IMR-90 (cell line): ENCODE measurements around the gene ABR. TPM values are rescaled to one million over a fixed set of nuclear protein-coding genes. Genes with fewer than 3 reads are reported as not detected.
A peak's percentile ranks its signal among the peaks of the same experiment; 100 is the strongest.

Experiments
- ATAC-seq: fragments of 200-7000 bp; cut with Tn5 transposase; 2 replicates; pipeline ENCODE4 v1.9.1; 2020; ENCODE audit warnings: low read depth, mild to moderate bottlenecking, moderate library complexity
- BruUV-seq: library from RNA; stranded (reverse); fragments of 400-500 nt; replicated peaks from 2 replicates; lab custom pipeline; 2021; lab: Mats Ljungman, UMichigan
- CTCF ChIA-PET: fragments of 300-600 bp; formaldehyde crosslinking; extraction: SDS; loops from one replicate; lab custom pipeline; 2021; ENCODE audit warnings: antibody characterized with exemption; lab: Yijun Ruan, JAX
- POLR2A ChIA-PET: fragments of 300-600 bp; sonication (Branson Sonifier 250); formaldehyde crosslinking; loops from one replicate; lab custom pipeline; 2022; ENCODE audit warnings: antibody characterized with exemption; ENCODE audit not compliant: unreplicated experiment; lab: Charles Lee
- DNase-seq: peaks from one replicate; pipeline ENCODE4 v3.0.0; 2013
- H2AFZ ChIP-seq: replicated peaks from 2 replicates; pipeline ENCODE3; 2013; ENCODE audit warnings: low read length, mild to moderate bottlenecking; ENCODE audit not compliant: poor library complexity
- H2AK5ac ChIP-seq: 2 replicates; pipeline ENCODE4 v1.6.1; 2013; ENCODE audit warnings: low read depth, low read length, inconsistent platforms
- H2AK9ac ChIP-seq: replicated peaks from 2 replicates; pipeline ENCODE3; 2013; ENCODE audit warnings: mild to moderate bottlenecking, low read depth, low read length, moderate library complexity; ENCODE audit not compliant: poor library complexity
- H2BK120ac ChIP-seq: 2 replicates; pipeline ENCODE4 v1.6.1; 2013; ENCODE audit warnings: low read depth, low read length, inconsistent platforms
- H2BK15ac ChIP-seq: 3 replicates; pipeline ENCODE4 v1.6.1; 2013; ENCODE audit warnings: low read depth, low read length, inconsistent platforms
- H2BK20ac ChIP-seq: 2 replicates; pipeline ENCODE4 v1.6.1; 2013; ENCODE audit warnings: low read depth, mild to moderate bottlenecking, inconsistent platforms, low read length, moderate library complexity
- H2BK5ac ChIP-seq: 2 replicates; pipeline ENCODE4 v1.6.1; 2013; ENCODE audit warnings: mild to moderate bottlenecking, low read depth, low read length, inconsistent platforms; ENCODE audit not compliant: poor library complexity, severe bottlenecking
- H3K14ac ChIP-seq: replicated peaks from 2 replicates; pipeline ENCODE4 v1.6.1; 2013; ENCODE audit warnings: low read depth, low read length, inconsistent platforms
- H3K18ac ChIP-seq: 2 replicates; pipeline ENCODE4 v1.6.1; 2013; ENCODE audit warnings: low read depth, low read length, control low read depth
- H3K23ac ChIP-seq: 2 replicates; pipeline ENCODE4 v1.6.1; 2013; ENCODE audit warnings: low read depth, low read length, inconsistent platforms
- H3K27ac ChIP-seq: 2 replicates; pipeline ENCODE4 v1.5.1; 2013; ENCODE audit warnings: mild to moderate bottlenecking, control low read depth, low read length; ENCODE audit not compliant: insufficient read depth
- H3K27me3 ChIP-seq: 2 replicates; pipeline ENCODE4 v1.6.1; 2013; ENCODE audit warnings: low read length; ENCODE audit not compliant: control insufficient read depth, insufficient read depth
- H3K36me3 ChIP-seq: 2 replicates; pipeline ENCODE4 v1.6.1; 2013; ENCODE audit warnings: low read length, mixed read lengths; ENCODE audit not compliant: control insufficient read depth, insufficient read depth
- H3K4ac ChIP-seq: 2 replicates; pipeline ENCODE4 v1.6.1; 2013; ENCODE audit warnings: low read depth, low read length, inconsistent platforms
- H3K4me1 ChIP-seq: 2 replicates; pipeline ENCODE4 v1.6.1; 2013; ENCODE audit warnings: low read length, mixed read lengths; ENCODE audit not compliant: control insufficient read depth, insufficient read depth
- H3K4me2 ChIP-seq: 2 replicates; pipeline ENCODE4 v1.6.1; 2013; ENCODE audit warnings: low read depth, mild to moderate bottlenecking, control low read depth, low read length, moderate library complexity
- H3K4me3 ChIP-seq: 2 replicates; pipeline ENCODE4 v1.5.1; 2013; ENCODE audit warnings: low read depth, mild to moderate bottlenecking, control low read depth, low read length, moderate library complexity; ENCODE audit not compliant: insufficient read depth
- H3K56ac ChIP-seq: 2 replicates; pipeline ENCODE4 v1.6.1; 2013; ENCODE audit warnings: low read length, inconsistent platforms; ENCODE audit not compliant: insufficient read depth; ENCODE audit errors: extremely low read depth
- H3K79me1 ChIP-seq, 2 experiments: 2 replicates each; pipeline ENCODE4 v1.6.1; 2013; ENCODE audit warnings: low read length in 2 of 2, inconsistent platforms in 1 of 2, low read depth in 1 of 2
- H3K9ac ChIP-seq: 2 replicates; pipeline ENCODE4 v1.6.1; 2013; ENCODE audit warnings: low read depth, low read length, control low read depth
- H3K9me1 ChIP-seq: 2 replicates; pipeline ENCODE4 v1.6.1; 2013; ENCODE audit warnings: low read length, inconsistent platforms; ENCODE audit not compliant: insufficient read depth
- H3K9me3 ChIP-seq: 2 replicates; pipeline ENCODE4 v1.6.1; 2013; ENCODE audit warnings: low read length; ENCODE audit not compliant: control insufficient read depth, insufficient read depth
- H4K20me1 ChIP-seq: 2 replicates; pipeline ENCODE4 v1.6.1; 2013; ENCODE audit warnings: low read length, inconsistent platforms; ENCODE audit not compliant: insufficient read depth
- H4K5ac ChIP-seq: 2 replicates; pipeline ENCODE4 v1.6.1; 2013; ENCODE audit warnings: mild to moderate bottlenecking, low read depth, low read length, control low read depth
- H4K8ac ChIP-seq, 2 experiments: 2 replicates each; pipeline ENCODE4 v1.6.1; 2013; ENCODE audit warnings: low read depth in 2 of 2, low read length in 2 of 2, control low read depth in 1 of 2, inconsistent platforms in 1 of 2
- H4K91ac ChIP-seq: 2 replicates; pipeline ENCODE4 v1.6.1; 2013; ENCODE audit warnings: low read depth, low read length, inconsistent platforms; ENCODE audit not compliant: insufficient read depth
- CHD1 ChIP-seq: IDR thresholded peaks from 2 replicates; pipeline ENCODE4 v1.6.1; 2012; ENCODE audit warnings: low read depth, low read length, improper control_type of control experiment
- FOS ChIP-seq: fragments of 150-350 bp; IDR thresholded peaks from 2 replicates; pipeline ENCODE4 v1.6.1; 2016; ENCODE audit warnings: low read depth, low read length
- MAZ ChIP-seq: IDR thresholded peaks from 2 replicates; pipeline ENCODE4 v1.6.1; 2012; ENCODE audit warnings: low read depth, mild to moderate bottlenecking, low read length, improper control_type of control experiment, moderate library complexity, borderline replicate concordance
- POLR2A ChIP-seq: IDR thresholded peaks from 2 replicates; pipeline ENCODE4 v1.6.1; 2012; ENCODE audit warnings: mild to moderate bottlenecking, low read depth, low read length
- RFX5 ChIP-seq: IDR thresholded peaks from 2 replicates; pipeline ENCODE4 v1.8.0; 2012; ENCODE audit warnings: low read depth, mild to moderate bottlenecking, low read length, moderate library complexity
- SMC3 ChIP-seq: fragments of 150-350 bp; IDR thresholded peaks from 2 replicates; pipeline ENCODE4 v1.6.1; 2016; ENCODE audit warnings: low read depth, mild to moderate bottlenecking, antibody characterized with exemption, low read length, moderate library complexity
- WGBS, 2 experiments: methylation state at CpG; one replicate each; pipeline versions ENCODE4 v1.1.5 to v1.1.7; 2013; ENCODE audit warnings: missing lambda C conversion rate in 2 of 2; ENCODE audit not compliant: insufficient read length in 1 of 2; ENCODE audit errors: extremely low coverage in 2 of 2; 5-methylcytosine and 5-hydroxymethylcytosine counted together
- dilution Hi-C: fragments of 300-500 bp; cut with HindIII; formaldehyde crosslinking; loops from one replicate; pipeline ENCODE4 v1.14.3; 2018; ENCODE audit warnings: low sequenced_read_pairs; ENCODE audit not compliant: unreplicated experiment
- in situ Hi-C: fragments of 300-500 bp; cut with MboI; formaldehyde crosslinking; loops from 3 replicates; pipeline ENCODE4 v1.14.3; 2019; ENCODE audit warnings: low sequenced_read_pairs, inconsistent platforms, mixed read lengths
- intact Hi-C: fragments of 100-400 bp; cut with micrococcal nuclease; formaldehyde crosslinking; loops from 2 replicates; pipeline ENCODE4 v1.10.0; 2022
- polyA plus RNA-seq, 3 experiments: library from polyadenylated mRNA; depleted of rRNA; stranded (reverse); fragments of >200 nt; gene quantifications; 2 replicates each; pipeline ENCODE4 v1.2.3, GENCODE V29; 2012; ENCODE audit warnings: low replicate concordance in 1 of 3
- total RNA-seq: library from RNA; depleted of rRNA; stranded (reverse); fragments of >200 nt; gene quantifications from 2 replicates; pipeline ENCODE4 v1.2.3, GENCODE V29; 2012

The ABR gene
- total and polyA plus RNA-seq, 2 of the 4 experiments (the other 2 are of a cell fraction) = 28.3 to 79.7 TPM

DNA sequence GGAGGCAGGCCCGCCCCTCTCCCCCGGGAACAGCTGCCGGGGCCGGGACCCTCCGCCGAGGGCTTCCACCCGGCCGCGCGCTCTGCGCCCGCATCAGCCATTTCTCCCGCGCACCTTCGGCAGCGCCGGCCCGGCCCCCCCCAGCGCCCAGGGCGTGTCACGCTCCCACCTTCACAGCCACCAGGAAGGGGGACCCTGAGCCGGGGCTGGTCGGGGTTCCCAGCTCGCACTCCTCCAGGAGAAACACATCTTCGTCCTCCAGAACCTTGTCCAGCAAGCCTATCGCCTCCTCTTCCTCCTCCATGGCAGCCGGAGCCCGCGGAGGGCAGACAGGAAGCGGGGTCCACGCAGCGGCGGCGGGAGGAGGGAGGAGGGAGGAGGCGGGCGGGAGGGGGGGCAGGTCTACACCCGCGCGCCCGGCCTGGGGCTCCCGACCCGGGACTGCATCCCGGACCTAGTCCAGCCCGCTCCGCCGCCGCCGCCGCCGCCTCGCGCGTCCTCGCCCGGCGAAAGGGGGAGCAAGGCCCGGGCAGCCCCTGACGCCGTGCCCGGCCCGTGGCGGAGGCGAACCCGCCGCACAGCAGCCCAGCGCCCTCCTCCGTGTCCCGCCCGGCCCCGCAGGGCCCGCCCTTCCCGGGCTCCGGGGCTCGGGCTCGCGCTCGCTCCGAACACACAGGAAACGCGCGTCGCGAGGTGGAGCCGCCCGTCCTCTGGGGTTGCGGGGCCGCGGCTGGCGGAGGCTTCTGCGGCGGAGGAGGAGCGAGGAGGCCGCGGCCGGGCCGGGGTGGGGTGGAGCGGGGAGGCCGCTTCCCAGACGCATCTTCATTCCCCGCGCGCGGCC is 70.8 kb downstream of the ABR start:
- Histone ChIP-seq H3K36me3 (peaks cover 9% of the 10 kb centered on the region; the same call in 1 of the 2 replicates), H3K4ac (peak overlapping the region; percentile 90), H4K5ac (peak overlapping the region; percentile 77), H3K4me3 (peak overlapping the region; percentile 60), H2BK120ac (peak overlapping the region; percentile 47), H3K9ac (peak overlapping the region; percentile 84), H4K91ac (peak overlapping the region; percentile 90), H3K27ac (peak overlapping the region; percentile 91), H3K23ac (peak overlapping the region; percentile 67; the same call in 1 of the 2 replicates), H2AK9ac (peak overlapping the region; percentile 99), H3K56ac (peak overlapping the region; percentile 24; the same call in 1 of the 2 replicates), H2AK5ac (peak overlapping the region; percentile 93; the same call in 1 of the 2 replicates), H3K79me1 (peaks cover 9 to 75% of the 10 kb centered on the region in 2 experiments), H3K18ac (peak overlapping the region; percentile 22), H3K4me2 (peak overlapping the region; percentile 81), H2BK5ac (peak overlapping the region; percentile 88), H3K9me1 (peaks cover 22% of the 10 kb centered on the region), H4K20me1 (peaks cover 22% of the 10 kb centered on the region), H3K14ac (peak overlapping the region; percentile 84), H2BK20ac (no peak overlapping the region), H3K4me1 (peaks cover 28% of the 10 kb centered on the region), H3K27me3 (no peaks in the 10 kb centered on the region), H3K9me3 (no peaks in the 10 kb centered on the region), H2BK15ac (no peak overlapping the region), H2AFZ (peak overlapping the region; percentile 95), H4K8ac (peak overlapping the region; percentile 43 to 91; a peak in 3 of 4 replicates)
- DNase-seq (peak; percentile 44), ATAC-seq (peak; percentile 75)
- ChIA-PET POLR2A (no interaction called here), CTCF (interaction anchor here (0.7 kb wide), 1 partner anchor 409 kb away, joined by 5 read pairs; no protein-coding TSS in a partner anchor)
- dilution Hi-C loops (no loop called here), intact Hi-C loops (no loop called here), in situ Hi-C loops (no loop called here)
- no TSS peak for BruUV-seq
- WGBS, 2 experiments = 0% methylated on average over 21 of the region's 103 CpGs; no CpG with 5 or more reads in 1 of the 2 experiments
- TF ChIP-seq CHD1 = no peak
- TF ChIP-seq POLR2A = 0 out of 2 replicates have a peak, but pooled peaks have one; percentile 38
- TF ChIP-seq SMC3 = no peak
- peak; percentile 27; the same call in 1 of the 2 replicates for TF ChIP-seq MAZ
- no peak for TF ChIP-seq FOS
- no peak for TF ChIP-seq RFX5
